ENCODE results near the gene PGAP2. TPM values are rescaled to one million over a fixed set of nuclear protein-coding genes. Genes with fewer than 3 reads are reported as not detected.
A peak's percentile ranks its signal among the peaks of the same experiment; 100 is the strongest.

The PGAP2 gene
- total and polyA plus RNA-seq, 2 of the 13 experiments (the other 11 are each of a cell fraction or from before 2014, with no cell fraction given) = 21.5 to 47.8 TPM

GRCh38 chr11:3841426-3842350 lies 33.3 kb downstream of the PGAP2 start (continued):
- TF ChIP-seq HMGXB4 (CRISPR knock-in tag; IDR thresholded peaks at IDR 0.05; ENCODE audit: borderline replicate concordance in 1 of 2, low read depth in 1 of 2) (peak; percentile 82 to 92; a peak in 3 of 4 replicates), TCF7L2 (IDR thresholded peaks at IDR 0.05; ENCODE audit: low read depth, low read length) (no peak), TBP (CRISPR knock-in tag; IDR thresholded peaks at IDR 0.05) (no peak), ZNF160 (CRISPR knock-in tag; IDR thresholded peaks at IDR 0.05) (0 out of 2 replicates have a peak, but pooled peaks have one; percentile 57), HIVEP1 (CRISPR knock-in tag; IDR thresholded peaks at IDR 0.05) (0 out of 2 replicates have a peak, but pooled peaks have one; percentile 22), ZNF224 (CRISPR knock-in tag; IDR thresholded peaks at IDR 0.05) (peak; percentile 74; the same call in 1 of the 2 replicates), HOXA5 (CRISPR knock-in tag; IDR thresholded peaks at IDR 0.05) (peak; percentile 55; the same call in 1 of the 2 replicates), ZNF777 (CRISPR knock-in tag; IDR thresholded peaks at IDR 0.05) (0 out of 2 replicates have a peak, but pooled peaks have one; percentile 16), ATRX (CRISPR knock-in tag; IDR thresholded peaks at IDR 0.05; ENCODE audit: borderline replicate concordance) (no peak), RARG (CRISPR knock-in tag; IDR thresholded peaks at IDR 0.05; ENCODE audit: low read depth) (no peak), MYPOP (CRISPR knock-in tag; IDR thresholded peaks at IDR 0.05) (0 out of 2 replicates have a peak, but pooled peaks have one; percentile 64), ZNF761 (CRISPR knock-in tag; conservative IDR thresholded peaks at IDR 0.05) (no peak), ZNF672 (CRISPR knock-in tag; IDR thresholded peaks at IDR 0.05) (no peak), ATM (IDR thresholded peaks at IDR 0.05; ENCODE audit: borderline replicate concordance) (no peak), ZNF850 (CRISPR knock-in tag; conservative IDR thresholded peaks at IDR 0.05) (no peak), ZNF775 (CRISPR knock-in tag; IDR thresholded peaks at IDR 0.05; ENCODE audit: borderline replicate concordance) (no peak), MEF2D (CRISPR knock-in tag; IDR thresholded peaks at IDR 0.05) (peak; percentile 49; the same call in 1 of the 2 replicates), TFDP2 (CRISPR knock-in tag; IDR thresholded peaks at IDR 0.05) (peak; percentile 74), GABPA (IDR thresholded peaks at IDR 0.05; ENCODE audit: low read depth, low read length) (no peak), GABPA (CRISPR knock-in tag; IDR thresholded peaks at IDR 0.05; ENCODE audit: low read depth) (no peak), ATF7-NPFF (CRISPR knock-in tag; IDR thresholded peaks at IDR 0.05; ENCODE audit: low read depth) (no peak), RAD21 (CRISPR knock-in tag; IDR thresholded peaks at IDR 0.05) (peak; percentile 63), MLX (CRISPR knock-in tag; IDR thresholded peaks at IDR 0.05) (no peak), THAP7 (CRISPR knock-in tag; IDR thresholded peaks at IDR 0.05) (no peak)

Data from HepG2 (cell line).